HepG2 (cell line): ENCODE results near the gene KIF2C. TPM values are rescaled to one million over a fixed set of nuclear protein-coding genes. Genes with fewer than 3 reads are reported as not detected.

Experiments used
- ATAC-seq: fragments of 200-7000 bp; cut with Tn5 transposase; 3 replicates; pipeline ENCODE4 v1.9.1; 2020; ENCODE audit warnings: mild to moderate bottlenecking, moderate library complexity
- BruUV-seq: library from RNA; stranded (reverse); fragments of 400-500 nt; replicated peaks from 2 replicates; lab custom pipeline; 2021; lab: Mats Ljungman, UMichigan
- CTCF ChIA-PET: fragments of 300-600 bp; formaldehyde crosslinking; extraction: SDS; loops from one replicate; lab custom pipeline; 2021; ENCODE audit warnings: low total read pairs, inconsistent platforms, low intra/inter-chr PET ratio; lab: Yijun Ruan, JAX
- POLR2A ChIA-PET: fragments of 350-600 bp; sonication (Branson Sonifier 250); formaldehyde crosslinking; loops from one replicate; lab custom pipeline; 2020; ENCODE audit warnings: antibody characterized with exemption, inconsistent platforms; lab: Yijun Ruan, JAX
- DNase-seq: peaks from one replicate; pipeline ENCODE4 v3.0.0-alpha.2; 2015; ENCODE audit warnings: low spot score
- FAIRE-seq: peaks from 3 replicates; lab custom pipeline; 2011; peaks lifted over from hg19 to GRCh38; lab: Jason Lieb, UNC
- H2AFZ ChIP-seq: one replicate; pipeline ENCODE4 v1.6.1; 2011; ENCODE audit warnings: low read length, inconsistent platforms
- H3K27ac ChIP-seq: fragments of 300-600 bp; 3 replicates; pipeline ENCODE4 v1.8.0; 2011; ENCODE audit warnings: mixed run types, mild to moderate bottlenecking, mixed read lengths, low read length, inconsistent platforms; ENCODE audit not compliant: insufficient read depth; ENCODE audit errors: extremely low read length
- H3K27me3 ChIP-seq, 2 experiments: fragments of 200-600 bp in 1 of 2; 2 replicates in 1 of 2; 3 replicates in 1 of 2; pipeline versions ENCODE4 v1.6.0 to v1.8.0; 2011; ENCODE audit warnings: low read length in 2 of 2, mild to moderate bottlenecking in 2 of 2, moderate library complexity in 2 of 2, inconsistent platforms in 1 of 2; ENCODE audit not compliant: insufficient read depth in 2 of 2, control insufficient read depth in 1 of 2
- H3K36me3 ChIP-seq, 2 experiments: fragments of 200-600 bp in 1 of 2; replicated peaks in 1 of 2; 2 replicates in 1 of 2; 3 replicates in 1 of 2; pipeline versions ENCODE4 v1.5.1 to v1.8.0; 2011; ENCODE audit warnings: low read length in 2 of 2, inconsistent platforms in 1 of 2; ENCODE audit not compliant: insufficient read depth in 2 of 2, control insufficient read depth in 1 of 2
- H3K4me1 ChIP-seq: 2 replicates; pipeline ENCODE4 v1.5.1; 2012; ENCODE audit warnings: low read length, inconsistent platforms; ENCODE audit not compliant: insufficient read depth
- H3K4me2 ChIP-seq: 2 replicates; pipeline ENCODE4 v1.6.0; 2011; ENCODE audit warnings: low read depth, low read length, inconsistent platforms
- H3K4me3 ChIP-seq, 3 experiments: fragments of 200-600 bp in 1 of 3; sonication (generic), shearing (Covaris generic) in 1 of 3; replicated peaks in 1 of 3; 2 replicates each; pipeline ENCODE4 v1.5.1; 2011 to 2016; ENCODE audit warnings: low read length in 3 of 3, inconsistent platforms in 2 of 3, low read depth in 2 of 3, mild to moderate bottlenecking in 2 of 3, control low read depth in 1 of 3, mixed read lengths in 1 of 3; ENCODE audit not compliant: insufficient read depth in 1 of 3
- H3K79me2 ChIP-seq: one replicate; pipeline ENCODE4 v1.6.1; 2011; ENCODE audit warnings: low read length, inconsistent platforms; ENCODE audit not compliant: insufficient read depth
- H3K9ac ChIP-seq: 2 replicates; pipeline ENCODE4 v1.6.0; 2011; ENCODE audit warnings: mild to moderate bottlenecking, low read depth, low read length, inconsistent platforms; ENCODE audit not compliant: insufficient read depth
- H3K9me3 ChIP-seq: 2 replicates; pipeline ENCODE4 v1.5.1; 2012; ENCODE audit warnings: mild to moderate bottlenecking, low read length
- H4K20me1 ChIP-seq: 2 replicates; pipeline ENCODE4 v1.6.0; 2011; ENCODE audit warnings: inconsistent platforms, mild to moderate bottlenecking, low read length, moderate library complexity; ENCODE audit not compliant: insufficient read depth
- EHMT2 ChIP-seq: fragments of 200-600 bp; sonication (generic); IDR thresholded peaks from 2 replicates; pipeline ENCODE4 v1.7.0; 2017; ENCODE audit warnings: antibody characterized with exemption, low read depth, low read length, borderline replicate concordance
- ELF1 ChIP-seq: sonication (generic); formaldehyde crosslinking; IDR thresholded peaks from 2 replicates; pipeline ENCODE4 v1.4.0; 2020; ENCODE audit warnings: missing genetic modification reagents
- ELF3 ChIP-seq: IDR thresholded peaks from 2 replicates; pipeline ENCODE4 v1.6.1; 2016; ENCODE audit warnings: missing genetic modification reagents, missing compliant biosample characterization
- JARID2 ChIP-seq: sonication (generic); formaldehyde crosslinking; IDR thresholded peaks from 2 replicates; pipeline ENCODE4 v1.8.1; 2023; ENCODE audit warnings: missing genetic modification reagents, inconsistent platforms; ENCODE audit not compliant: insufficient replicate concordance
- SNAI1 ChIP-seq: sonication (generic); formaldehyde crosslinking; IDR thresholded peaks from 2 replicates; pipeline ENCODE4 v1.5.0; 2020; ENCODE audit warnings: mild to moderate bottlenecking, missing genetic modification reagents, borderline replicate concordance
- TARDBP ChIP-seq: sonication (generic); formaldehyde crosslinking; IDR thresholded peaks from 2 replicates; pipeline ENCODE4 v1.8.0; 2022; ENCODE audit warnings: mild to moderate bottlenecking, missing genetic modification reagents
- ZNF121 ChIP-seq: sonication (generic); formaldehyde crosslinking; IDR thresholded peaks from 2 replicates; pipeline ENCODE4 v1.5.0; 2020; ENCODE audit warnings: mild to moderate bottlenecking, missing genetic modification reagents
- ZNF317 ChIP-seq: sonication (generic); formaldehyde crosslinking; IDR thresholded peaks from 2 replicates; pipeline ENCODE4 v1.5.0; 2020; ENCODE audit warnings: mild to moderate bottlenecking, missing genetic modification reagents
- ZNF644 ChIP-seq: IDR thresholded peaks from 2 replicates; pipeline ENCODE4 v1.6.1; 2016; ENCODE audit warnings: low read depth
- WGBS: methylation state at CpG from one replicate; pipeline ENCODE4 v1.1.6; 2017; ENCODE audit warnings: low lambda C conversion rate; 5-methylcytosine and 5-hydroxymethylcytosine counted together
- in situ Hi-C: cut with HindIII; loops from 2 replicates; pipeline ENCODE4 v1.10.0; 2017; ENCODE audit warnings: low pct_unique_long_range_greater_than_20kb; ENCODE audit not compliant: extremely low pct_ligation_motif_present
- intact Hi-C: fragments of 100-400 bp; cut with micrococcal nuclease; formaldehyde crosslinking; loops from one replicate; pipeline ENCODE4 v1.10.0; 2022; ENCODE audit not compliant: unreplicated experiment
- polyA plus RNA-seq, 8 experiments: library from polyadenylated mRNA; depleted of rRNA in 3 of 8; stranded (reverse) in 7 of 8; unstranded in 1 of 8; fragments of >200 nt; fragmentation: Illumina TruSeq in 4 of 8; extraction: Trizol in 4 of 8; gene quantifications; 2 replicates each; pipeline versions ENCODE4 v1.2.1 to v1.2.3, GENCODE V29; 2011 to 2016; ENCODE audit warnings: low read depth in 4 of 8, missing spikeins in 1 of 8, mixed read lengths in 1 of 8; ENCODE audit not compliant: insufficient read depth in 1 of 8
- total RNA-seq, 5 experiments: library from RNA; depleted of rRNA; stranded (reverse); fragments of >200 nt; fragmentation: Illumina TruSeq; extraction: Trizol; gene quantifications; 2 replicates each; pipeline ENCODE4 v1.2.3, GENCODE V29; 2016; ENCODE audit warnings: low read depth in 1 of 5
- TF ChIP-seq, protein P1 (sequence below): sonication (generic); formaldehyde crosslinking; IDR thresholded peaks from 2 replicates; pipeline ENCODE4 v1.4.0; 2020; ENCODE audit warnings: mild to moderate bottlenecking, missing genetic modification reagents
- TF ChIP-seq, protein P2 (sequence below): sonication (generic); formaldehyde crosslinking; IDR thresholded peaks from 2 replicates; pipeline ENCODE4 v1.4.0; 2020; ENCODE audit warnings: missing genetic modification reagents, borderline replicate concordance
- TF ChIP-seq, protein P3 (sequence below): sonication (generic); formaldehyde crosslinking; IDR thresholded peaks from 2 replicates; pipeline ENCODE4 v1.8.1; 2023; ENCODE audit warnings: missing genetic modification reagents, mild to moderate bottlenecking, borderline replicate concordance

KIF2C gene
- total and polyA plus RNA-seq, 2 of the 13 experiments (the other 11 are each of a cell fraction or from before 2014, with no cell fraction given) = 29.7 to 53.7 TPM

DNA sequence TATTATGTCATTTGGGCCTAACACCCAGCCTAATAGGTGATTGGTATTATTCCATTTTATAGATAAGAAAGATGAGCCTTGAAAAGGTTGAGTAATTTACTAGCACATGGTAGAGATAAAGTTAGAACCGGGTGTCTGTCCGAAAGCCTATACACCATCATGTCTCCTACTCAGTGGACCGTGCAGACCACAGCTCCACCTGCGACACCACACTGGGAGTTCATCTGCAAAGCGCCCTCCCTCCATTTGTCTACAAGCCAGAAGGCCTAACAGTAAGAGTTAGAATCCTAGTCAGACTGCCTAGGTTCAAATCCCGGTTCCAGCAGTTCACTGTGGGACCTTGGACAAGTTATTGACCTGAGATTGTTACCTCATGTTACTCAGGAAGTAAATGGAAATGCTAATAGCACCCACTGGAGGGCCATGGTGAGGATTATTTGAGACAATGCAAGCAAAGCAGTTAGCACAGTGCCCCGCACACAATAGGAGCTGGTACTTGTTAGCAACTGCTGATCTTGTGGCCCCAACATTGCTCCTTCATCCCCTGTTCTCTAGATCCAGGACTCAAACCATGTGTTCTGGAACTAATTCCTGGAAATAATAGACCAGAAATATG lies 44.7 kb upstream of the KIF2C start (continued):
- TF ChIP-seq, protein P1, sequence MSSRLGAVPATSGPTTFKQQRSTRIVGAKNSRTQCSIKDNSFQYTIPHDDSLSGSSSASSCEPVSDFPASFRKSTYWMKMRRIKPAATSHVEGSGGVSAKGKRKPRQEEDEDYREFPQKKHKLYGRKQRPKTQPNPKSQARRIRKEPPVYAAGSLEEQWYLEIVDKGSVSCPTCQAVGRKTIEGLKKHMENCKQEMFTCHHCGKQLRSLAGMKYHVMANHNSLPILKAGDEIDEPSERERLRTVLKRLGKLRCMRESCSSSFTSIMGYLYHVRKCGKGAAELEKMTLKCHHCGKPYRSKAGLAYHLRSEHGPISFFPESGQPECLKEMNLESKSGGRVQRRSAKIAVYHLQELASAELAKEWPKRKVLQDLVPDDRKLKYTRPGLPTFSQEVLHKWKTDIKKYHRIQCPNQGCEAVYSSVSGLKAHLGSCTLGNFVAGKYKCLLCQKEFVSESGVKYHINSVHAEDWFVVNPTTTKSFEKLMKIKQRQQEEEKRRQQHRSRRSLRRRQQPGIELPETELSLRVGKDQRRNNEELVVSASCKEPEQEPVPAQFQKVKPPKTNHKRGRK (CRISPR knock-in tag) = no peak
- TF ChIP-seq SNAI1 (CRISPR knock-in tag) = no peak
- TF ChIP-seq ZNF644 = no peak
- TF ChIP-seq TARDBP (CRISPR knock-in tag) = no peak
- TF ChIP-seq JARID2 (CRISPR knock-in tag) = no peak

DNA sequence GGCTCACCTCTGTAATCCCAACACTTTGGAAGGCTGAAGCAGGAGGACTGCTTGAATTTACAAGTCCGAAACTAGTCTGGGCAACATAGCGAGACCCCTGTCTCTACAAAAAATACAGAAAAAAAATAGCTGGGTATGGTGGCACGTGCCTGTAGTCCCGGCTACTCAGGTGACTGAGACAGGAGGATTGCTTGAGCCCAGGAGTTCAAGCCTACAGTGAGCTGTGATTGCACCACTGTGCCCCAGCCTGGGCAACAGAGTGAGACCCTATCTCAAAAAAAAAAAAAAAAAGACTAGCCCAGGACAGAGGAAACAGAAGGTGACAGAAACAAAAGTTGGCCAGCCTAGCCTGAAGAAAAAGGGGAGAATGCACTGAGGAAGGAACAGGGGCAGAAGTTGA lies 44.0 kb upstream of the KIF2C start:
- TF ChIP-seq ZNF317 (CRISPR knock-in tag) = no peak
- TF ChIP-seq EHMT2 = no peak
- TF ChIP-seq ELF3 (CRISPR knock-in tag) = no peak
- TF ChIP-seq, protein P2, sequence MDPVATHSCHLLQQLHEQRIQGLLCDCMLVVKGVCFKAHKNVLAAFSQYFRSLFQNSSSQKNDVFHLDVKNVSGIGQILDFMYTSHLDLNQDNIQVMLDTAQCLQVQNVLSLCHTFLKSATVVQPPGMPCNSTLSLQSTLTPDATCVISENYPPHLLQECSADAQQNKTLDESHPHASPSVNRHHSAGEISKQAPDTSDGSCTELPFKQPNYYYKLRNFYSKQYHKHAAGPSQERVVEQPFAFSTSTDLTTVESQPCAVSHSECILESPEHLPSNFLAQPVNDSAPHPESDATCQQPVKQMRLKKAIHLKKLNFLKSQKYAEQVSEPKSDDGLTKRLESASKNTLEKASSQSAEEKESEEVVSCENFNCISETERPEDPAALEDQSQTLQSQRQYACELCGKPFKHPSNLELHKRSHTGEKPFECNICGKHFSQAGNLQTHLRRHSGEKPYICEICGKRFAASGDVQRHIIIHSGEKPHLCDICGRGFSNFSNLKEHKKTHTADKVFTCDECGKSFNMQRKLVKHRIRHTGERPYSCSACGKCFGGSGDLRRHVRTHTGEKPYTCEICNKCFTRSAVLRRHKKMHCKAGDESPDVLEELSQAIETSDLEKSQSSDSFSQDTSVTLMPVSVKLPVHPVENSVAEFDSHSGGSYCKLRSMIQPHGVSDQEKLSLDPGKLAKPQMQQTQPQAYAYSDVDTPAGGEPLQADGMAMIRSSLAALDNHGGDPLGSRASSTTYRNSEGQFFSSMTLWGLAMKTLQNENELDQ = no peak
- TF ChIP-seq ZNF121 (CRISPR knock-in tag) = peak; percentile 85
- no peak for TF ChIP-seq ELF1
- TF ChIP-seq, protein P3, sequence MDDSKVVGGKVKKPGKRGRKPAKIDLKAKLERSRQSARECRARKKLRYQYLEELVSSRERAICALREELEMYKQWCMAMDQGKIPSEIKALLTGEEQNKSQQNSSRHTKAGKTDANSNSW = no peak
- ATAC-seq (no peak), DNase-seq (no peak), FAIRE-seq (no peak)
- Histone ChIP-seq H3K27me3 (no peaks in the 10 kb centered on the region), H3K9me3 (no peaks in the 10 kb centered on the region), H3K4me1 (peaks cover 35% of the 10 kb centered on the region), H3K79me2 (no peaks in the 10 kb centered on the region), H2AFZ (no peak overlapping the region), H3K4me3 (no peak overlapping the region), H3K9ac (no peak overlapping the region), H3K36me3 (no peaks in the 10 kb centered on the region), H3K4me2 (no peak overlapping the region), H3K27ac (no peak overlapping the region), H4K20me1 (no peaks in the 10 kb centered on the region)
- in situ Hi-C loops = no loop called here
- WGBS = 70% methylated on average over 4 of the region's 4 CpGs
- ChIA-PET POLR2A (interaction anchor here (3.0 kb wide), 1 partner anchor 26 kb away, joined by 14 read pairs; no protein-coding TSS in a partner anchor), CTCF (no interaction called here)
- BruUV-seq = no TSS peak
- intact Hi-C loops = no loop called here
